NCI-H524 treated with DMSO at 0.1 percent for 48 hours (cell line): ENCODE data around the gene TBCC.
"Not testable (repeated sequence)": the region's sequence is repeated elsewhere in the genome, so short reads cannot be mapped to it uniquely, and the experiment has no call there.

ENCODE experiments used
- DNase-seq: peaks from one replicate; lab custom pipeline; 2025; lab: John Stamatoyannopoulos, UW

TBCC gene, protein sequence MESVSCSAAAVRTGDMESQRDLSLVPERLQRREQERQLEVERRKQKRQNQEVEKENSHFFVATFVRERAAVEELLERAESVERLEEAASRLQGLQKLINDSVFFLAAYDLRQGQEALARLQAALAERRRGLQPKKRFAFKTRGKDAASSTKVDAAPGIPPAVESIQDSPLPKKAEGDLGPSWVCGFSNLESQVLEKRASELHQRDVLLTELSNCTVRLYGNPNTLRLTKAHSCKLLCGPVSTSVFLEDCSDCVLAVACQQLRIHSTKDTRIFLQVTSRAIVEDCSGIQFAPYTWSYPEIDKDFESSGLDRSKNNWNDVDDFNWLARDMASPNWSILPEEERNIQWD

DNA sequence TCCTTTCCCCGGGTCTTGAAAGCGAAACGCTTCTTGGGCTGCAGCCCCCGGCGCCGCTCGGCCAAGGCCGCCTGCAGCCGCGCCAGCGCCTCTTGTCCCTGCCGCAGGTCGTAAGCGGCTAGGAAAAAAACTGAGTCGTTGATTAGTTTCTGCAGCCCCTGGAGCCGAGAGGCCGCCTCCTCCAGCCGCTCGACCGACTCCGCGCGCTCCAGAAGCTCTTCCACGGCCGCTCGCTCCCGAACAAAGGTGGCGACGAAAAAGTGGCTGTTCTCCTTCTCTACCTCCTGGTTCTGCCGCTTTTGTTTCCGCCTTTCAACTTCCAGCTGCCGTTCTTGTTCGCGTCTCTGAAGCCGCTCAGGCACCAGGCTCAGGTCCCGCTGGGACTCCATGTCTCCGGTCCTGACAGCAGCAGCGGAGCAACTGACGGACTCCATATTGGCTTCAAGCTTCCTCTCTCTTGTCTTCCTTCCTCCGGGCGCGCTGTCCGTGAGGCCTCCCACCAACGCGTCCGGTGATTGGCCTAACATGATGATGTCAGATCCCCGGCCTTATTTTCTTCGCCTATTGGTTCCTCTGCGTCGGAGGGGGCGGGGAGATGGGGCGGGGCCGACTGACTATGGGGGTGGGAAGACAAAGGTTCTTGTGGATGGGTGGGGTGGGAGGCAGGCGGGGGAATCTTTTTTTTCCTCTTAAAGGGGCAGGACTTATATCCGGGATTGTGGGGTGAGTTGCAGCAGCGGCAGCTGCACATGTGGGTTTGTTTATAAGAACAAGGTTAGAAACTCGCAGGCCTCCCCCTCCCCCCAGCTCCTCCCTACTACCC lies at the start of gene TBCC:
TBCC (minus strand) TSS at position 464 of the 823 bp plus-strand sequence; CDS start at position 434, 30 bp downstream.
- DNase-seq: peak; percentile 91

DNA sequence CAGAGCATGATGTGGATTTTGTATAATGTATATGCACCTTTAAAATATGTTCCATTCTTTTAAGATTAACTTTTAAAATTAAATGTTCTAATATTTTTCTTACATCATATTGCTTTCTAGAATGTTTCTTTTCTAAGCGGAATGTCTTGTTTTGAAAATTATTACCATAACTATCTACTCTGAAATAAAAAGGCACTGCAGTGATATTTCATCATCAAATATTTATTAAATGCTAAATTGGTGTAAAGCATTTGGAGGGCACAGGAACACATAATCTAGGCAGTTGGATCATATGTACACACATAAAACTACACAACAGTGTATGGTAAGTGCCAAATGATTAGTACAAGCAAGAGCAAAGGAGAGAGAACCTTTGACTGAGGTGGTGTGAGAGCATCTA lies 49.7 kb upstream of the TBCC start:
- DNase-seq: no peak

DNA sequence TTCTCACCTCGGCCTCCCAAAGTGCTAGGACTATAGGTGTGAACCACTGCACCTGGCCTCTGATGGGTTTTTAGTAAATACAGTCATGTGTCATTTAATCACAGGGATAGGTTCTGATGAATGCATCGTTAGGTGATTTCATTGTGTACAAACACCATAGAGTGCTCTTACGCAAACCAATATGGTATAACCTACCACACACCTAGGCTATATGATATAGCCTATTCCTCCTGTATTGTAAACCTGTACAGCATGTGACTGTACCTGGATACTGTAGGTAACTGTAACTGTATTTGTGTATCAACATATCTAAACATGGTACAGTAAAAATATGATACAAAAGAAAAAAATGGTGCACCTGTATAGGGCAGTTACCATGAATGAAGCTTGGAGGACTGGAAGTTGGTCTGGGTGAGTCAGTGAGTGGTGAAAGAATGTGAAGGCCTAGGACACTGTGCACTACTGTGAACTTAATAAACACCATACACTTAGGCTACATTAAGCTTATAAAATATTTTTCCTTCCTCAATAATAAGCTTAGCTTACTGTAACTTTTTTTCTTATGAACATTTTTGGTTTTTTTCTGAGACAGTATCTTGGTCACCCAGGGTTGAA lies 45.9 kb upstream of the TBCC start:
- DNase-seq: no peak

DNA sequence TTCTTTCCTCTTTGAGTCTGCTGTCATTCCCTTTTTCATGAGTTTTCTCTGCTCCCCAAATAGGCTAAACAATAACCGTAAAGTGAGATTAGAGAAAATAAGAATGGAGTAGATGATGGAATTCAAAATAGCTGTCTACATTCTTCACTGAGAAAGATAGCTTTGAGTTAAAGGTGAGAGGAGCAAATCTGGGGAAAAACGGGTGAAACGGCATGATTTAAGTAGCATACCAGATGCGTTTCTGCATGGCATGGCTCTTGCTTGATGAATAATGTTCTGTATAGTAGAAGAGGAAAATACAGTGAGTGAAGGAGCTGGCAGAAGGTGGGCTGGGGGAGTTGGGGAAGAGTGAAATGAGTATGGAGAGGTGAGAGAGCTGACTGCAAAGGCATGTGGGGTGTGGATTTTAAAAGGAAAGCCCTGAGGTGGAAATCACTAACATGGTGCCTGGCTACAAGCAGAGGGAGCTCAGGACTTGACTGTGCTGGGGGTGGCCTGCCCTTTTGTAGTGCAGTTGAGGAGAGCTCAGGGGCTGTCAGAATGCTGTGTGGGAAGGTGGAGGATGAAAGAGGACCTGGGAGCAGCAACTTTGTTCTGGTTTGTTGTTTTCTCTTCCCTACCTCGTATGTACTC lies 44.8 kb upstream of the TBCC start:
- no peak for DNase-seq

DNA sequence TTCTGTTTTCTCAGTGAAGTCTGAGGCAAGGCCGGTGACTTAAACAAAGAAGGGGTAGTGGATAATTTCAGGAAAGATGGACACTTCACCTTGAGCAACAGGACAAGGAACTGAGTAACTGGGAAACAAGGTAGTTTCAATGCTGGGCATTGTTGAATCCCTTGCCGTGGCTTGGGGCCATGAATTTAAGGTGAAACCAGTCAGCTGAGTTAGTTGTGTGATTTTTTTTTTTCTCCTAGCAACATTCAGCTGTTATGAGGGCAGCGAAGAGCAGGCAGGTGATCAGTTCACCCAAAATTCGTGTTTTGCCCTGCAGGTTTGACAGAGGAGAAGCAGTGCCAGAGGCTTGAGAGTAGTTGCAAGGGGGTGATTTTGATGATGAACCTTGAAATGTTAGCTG lies 42.8 kb upstream of the TBCC start:
- DNase-seq: no peak

DNA sequence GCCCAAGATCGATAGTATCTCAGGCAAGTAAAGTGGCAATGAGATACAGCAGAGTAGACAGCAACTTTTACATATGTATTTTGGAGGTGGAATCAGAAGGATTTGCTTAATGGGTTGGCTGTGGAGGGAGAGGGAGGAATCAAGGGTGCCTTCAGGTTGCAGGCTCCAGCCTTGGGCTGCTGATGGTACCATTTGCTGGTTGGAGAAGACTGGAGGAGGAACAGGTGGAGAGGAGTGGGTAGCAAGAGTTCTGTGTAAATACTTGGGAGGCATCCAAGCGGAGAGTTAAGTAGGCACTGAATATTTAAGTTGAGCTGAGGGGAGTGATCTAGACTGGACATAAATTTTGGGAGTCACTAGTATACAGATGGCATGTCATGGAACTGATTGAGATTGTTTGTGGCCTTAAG lies 41.2 kb upstream of the TBCC start:
- DNase-seq: peak; percentile 98

DNA sequence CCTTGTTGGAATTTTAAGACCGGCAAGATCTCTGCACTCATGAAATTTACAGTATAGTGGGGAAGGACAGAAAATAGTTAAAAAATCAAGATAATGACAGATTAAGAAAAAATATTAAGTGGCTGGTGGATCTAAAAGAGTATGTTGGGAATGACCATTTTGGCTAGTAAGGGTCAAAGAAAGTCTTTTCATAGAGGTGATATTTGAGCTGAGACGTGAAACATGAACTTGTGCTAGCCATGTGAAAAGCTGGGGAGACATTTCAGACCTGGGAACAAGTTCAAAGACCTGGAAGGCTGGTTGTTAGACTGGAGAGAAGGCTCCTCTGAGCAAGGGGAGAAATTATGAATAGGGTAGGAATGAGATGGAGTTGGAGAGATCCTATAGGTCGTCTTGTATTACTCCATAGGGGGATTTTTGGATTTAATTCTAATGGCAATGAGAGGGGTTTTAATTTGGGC lies 40.7 kb upstream of the TBCC start:
- DNase-seq: no peak

DNA sequence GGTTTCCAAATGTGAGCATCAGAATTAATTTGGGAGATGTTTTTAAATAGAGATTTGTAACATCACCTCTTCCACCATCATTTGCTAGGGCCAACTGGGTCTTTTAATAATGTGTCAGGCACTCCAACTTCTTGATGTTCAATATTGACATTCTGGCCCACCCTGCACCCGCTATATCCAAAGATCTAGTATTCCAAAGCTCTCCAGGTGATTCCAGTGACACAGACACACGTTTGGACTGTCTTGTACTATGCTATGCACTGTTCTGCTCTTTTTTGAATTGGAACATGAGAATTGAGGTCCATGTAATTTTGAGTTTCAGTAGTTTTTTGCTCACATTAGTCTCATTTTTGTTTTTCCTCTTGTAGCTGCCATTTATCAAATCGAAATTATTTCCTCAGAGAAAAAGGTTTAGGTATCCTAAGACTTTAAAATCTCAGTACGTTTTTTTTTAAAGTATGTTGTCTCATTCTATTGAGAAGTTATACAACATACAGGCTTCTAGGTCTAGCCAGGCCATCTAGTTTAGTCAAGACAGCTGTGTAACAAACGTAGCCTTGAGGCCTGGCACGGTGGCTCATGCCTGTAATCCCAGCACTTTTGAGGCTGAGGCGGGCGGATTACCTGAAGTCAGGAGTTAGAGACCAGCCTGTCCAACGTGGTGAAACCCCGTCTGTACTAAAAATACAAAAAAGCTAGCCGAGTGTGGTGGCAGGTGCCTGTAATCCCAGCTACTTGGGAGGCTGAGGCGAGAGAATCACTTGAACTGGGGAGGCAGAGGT lies 39.0 kb upstream of the TBCC start:
- DNase-seq: no peak

DNA sequence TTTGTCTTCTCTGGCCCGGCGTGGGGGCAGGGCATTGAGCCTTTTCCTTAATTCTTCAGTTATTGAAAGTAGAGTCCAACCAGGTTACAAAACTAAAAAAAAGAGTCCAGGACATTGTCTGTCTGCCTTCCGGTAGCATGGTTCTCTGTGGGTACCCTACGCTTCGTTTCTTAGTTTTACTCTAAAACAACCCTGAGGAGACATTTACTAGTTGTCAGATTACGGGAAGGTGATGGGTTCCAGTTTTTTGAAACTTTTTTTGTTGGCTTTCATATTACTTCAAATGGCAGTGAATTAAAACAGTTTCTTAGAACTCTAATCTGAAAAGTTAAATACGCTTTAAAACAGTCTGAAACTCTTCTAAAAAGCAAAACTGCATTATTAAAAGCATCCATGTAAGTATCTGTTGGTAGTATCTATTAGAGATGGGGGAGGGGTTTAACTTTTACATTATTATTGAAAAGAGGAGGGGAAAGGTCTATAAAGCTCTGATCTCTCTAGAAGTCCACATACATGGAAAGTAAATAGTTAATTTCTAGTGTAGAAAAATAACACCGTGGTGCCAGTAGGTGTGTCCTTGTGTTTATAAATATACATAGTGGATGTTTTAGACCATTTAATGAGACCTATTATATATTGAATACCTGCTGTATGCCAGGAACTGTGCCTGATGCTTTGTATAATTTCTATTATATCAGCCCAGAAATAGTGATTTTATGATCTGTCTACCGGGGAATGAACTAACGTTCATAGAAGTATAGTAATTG lies 38.2 kb upstream of the TBCC start:
- DNase-seq: no peak

DNA sequence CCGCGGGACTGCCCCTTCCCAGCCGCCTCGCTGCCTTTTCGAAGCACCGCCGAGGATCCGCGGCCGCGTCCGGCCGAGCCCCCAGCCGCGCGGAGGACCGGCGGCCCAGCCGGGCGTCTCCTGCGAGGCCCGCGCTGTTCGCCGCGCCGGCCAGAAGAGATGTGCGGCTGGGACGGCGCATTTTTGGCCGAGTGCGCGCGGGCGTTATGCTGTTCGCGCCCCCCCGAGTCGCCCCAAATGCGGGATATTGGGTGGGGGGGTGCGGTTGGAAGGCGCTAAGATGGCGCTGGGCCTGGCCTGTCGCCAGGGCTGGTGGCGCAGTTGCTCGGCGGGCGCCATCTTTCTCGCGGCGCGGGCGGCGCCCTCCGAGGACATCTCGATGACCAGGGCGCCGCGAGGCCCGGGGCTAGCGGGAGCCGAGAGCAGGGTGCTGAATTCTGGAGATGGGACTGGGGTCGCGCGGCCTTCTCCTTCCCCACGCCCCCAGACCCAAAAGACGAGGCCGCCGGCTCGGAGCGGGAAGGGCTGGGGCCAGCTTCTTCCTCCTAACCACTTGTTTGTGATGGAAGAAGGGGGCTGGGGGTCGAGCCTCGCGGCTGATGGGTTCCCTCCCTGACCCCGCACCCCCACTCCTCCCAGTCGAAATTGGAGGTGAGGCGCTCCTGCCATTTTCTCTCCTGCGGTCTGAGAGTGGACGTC lies 37.4 kb upstream of the TBCC start:
- no peak for DNase-seq

DNA sequence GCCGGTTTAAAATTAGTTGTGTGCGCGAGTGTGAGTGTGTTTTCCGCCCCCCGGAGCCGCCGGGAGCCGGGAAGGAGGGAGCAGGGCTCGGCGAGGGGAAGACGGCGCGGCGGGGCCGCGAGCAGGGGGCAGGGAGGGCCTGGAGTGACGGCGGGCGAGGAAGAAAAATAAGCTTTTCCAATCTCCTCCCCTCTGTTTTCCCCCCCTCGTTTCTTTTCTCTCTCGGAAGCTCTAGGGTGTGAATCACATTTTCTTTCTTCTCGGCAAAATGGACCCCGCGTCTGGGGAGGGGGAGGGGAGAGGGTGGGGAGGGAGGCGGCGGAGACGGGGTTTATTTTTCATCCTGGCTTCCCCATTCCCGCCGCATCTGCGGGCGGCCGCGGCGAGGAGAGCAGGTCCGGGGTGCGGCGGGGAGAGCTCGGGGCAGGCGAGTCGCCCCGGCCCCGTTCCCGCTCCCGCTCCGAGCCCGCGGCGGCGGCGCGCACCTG lies 36.8 kb upstream of the TBCC start:
- DNase-seq: no peak

DNA sequence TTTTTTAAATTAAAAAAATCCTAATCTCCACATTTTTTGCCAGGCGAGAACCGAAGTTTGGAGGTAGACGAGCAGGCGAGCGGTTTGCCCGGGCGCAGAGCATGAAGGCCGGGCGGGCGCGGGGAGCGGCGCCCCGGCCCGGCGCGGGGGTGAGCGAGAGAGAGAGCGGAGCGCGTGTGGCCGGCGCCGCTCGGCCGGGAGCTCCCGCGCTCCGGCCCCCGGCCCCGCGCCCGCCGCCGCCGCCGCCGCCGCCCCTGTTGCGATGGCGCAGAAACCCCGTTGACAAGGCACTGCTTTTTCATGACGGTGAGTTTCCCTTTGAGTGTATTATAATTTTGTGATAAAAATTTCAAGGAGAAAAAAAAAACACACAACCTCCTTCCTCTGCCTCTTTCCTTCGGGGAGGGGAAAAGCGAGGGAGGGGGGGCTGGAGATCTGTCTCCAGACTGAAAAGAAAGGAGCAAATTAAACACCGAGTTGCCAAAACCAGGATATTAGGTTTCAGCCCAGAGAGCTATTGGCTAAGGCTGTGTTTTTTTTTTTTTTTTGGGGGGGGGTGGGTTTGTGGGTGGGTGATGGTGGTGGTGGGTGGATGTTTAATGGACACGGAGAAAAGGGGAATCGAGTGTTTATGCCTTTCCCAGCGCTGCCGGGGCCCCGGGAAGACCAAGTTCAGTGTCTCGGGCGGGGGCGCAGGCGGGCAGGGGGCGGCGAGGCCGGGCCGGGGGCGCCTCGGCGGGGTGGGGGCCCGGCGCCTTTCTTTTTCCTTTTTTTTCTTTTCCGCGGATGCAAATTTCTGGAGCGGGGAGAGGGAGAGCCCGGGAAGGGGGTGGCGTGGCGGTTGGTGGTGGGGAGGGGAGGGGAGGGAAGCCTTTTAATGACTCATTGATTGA lies 36.1 kb upstream of the TBCC start, which contains the start of gene BICRAL:
BICRAL (plus strand) TSS at position 257 of the 893 bp plus-strand sequence. CDS start 39,971 bp downstream, outside the sequence.
- DNase-seq: peak; percentile 30

DNA sequence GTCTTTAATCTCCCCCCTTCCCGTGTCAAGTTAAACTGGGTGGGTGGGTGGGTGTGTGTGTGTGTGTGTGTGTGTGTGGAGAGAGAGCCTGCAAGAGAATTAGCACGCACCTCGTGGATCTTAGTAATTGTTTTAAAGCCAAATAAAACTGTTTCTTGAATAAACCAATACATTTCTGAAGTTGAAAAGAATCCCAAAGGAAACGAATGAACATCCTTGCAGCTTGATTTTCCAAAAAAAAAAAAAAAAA lies 35.6 kb upstream of the TBCC start:
- no peak for DNase-seq

DNA sequence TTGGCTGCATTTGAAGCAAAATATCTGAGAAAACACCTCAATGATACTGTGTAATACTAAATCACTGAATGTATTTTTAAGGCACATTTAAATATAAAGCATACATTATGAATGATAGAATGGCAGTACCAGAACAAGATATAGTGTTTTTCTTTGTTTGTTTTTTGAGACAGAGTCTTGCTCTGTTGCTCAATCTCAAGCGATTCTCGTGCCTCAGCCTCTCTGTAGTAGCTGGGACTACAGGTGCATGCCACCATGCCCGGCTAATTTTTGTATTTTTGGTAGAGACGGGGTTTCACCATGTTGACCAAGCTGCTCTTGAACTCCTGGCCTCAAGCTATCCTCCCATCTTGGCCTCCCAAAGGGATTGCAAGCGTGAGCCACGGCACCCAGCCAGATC lies 33.6 kb upstream of the TBCC start:
- DNase-seq: no peak

DNA sequence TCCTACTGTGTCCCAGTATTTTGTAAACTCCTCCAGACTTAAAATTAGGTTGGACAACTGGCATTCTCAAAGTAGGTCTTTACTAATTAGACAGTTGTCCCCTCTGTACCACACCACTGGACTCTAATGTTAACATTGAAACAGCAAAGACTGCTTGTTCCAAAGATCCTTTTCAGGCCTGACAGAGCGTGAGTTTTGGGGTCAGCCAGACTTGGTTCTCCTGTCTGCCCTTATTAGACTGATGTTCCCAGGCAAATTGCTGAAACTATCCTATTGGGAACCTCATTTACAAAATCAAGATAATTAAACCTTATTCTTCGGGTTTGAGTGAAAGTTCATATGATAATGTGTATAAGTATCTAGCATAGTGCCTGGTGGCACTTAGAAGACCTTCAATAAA lies 32.2 kb upstream of the TBCC start:
- DNase-seq: no peak

DNA sequence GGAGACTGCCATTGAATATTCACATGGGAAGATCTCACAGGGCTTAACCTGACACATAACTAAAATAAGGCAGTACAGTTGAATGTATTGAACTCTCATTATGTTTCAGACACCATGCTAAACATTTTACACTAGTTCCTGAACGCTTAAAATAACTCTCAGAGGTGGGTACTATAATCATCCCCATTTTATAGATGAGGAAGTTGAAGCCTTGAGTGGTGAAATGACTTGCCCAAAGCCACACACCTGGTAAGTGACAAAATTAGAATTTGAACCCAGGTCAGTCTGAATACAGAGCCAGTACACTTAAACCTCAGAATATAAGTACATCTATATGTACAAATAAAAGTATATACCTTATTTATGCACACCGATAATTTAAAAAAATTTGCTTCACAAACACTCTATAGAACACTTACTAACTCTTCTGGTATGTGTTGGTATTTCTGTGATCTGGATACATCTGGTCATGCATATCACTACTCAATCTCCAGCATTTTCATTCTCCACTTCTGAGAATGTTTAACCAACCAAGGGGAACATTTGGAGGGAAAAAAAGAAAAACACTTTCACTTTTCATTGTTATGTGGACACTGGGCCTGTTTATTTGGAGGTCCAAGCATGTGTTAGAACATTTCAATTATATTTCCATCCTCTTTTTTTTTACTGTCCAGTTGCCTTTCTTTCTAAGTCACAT lies 31.4 kb upstream of the TBCC start:
- DNase-seq: no peak

DNA sequence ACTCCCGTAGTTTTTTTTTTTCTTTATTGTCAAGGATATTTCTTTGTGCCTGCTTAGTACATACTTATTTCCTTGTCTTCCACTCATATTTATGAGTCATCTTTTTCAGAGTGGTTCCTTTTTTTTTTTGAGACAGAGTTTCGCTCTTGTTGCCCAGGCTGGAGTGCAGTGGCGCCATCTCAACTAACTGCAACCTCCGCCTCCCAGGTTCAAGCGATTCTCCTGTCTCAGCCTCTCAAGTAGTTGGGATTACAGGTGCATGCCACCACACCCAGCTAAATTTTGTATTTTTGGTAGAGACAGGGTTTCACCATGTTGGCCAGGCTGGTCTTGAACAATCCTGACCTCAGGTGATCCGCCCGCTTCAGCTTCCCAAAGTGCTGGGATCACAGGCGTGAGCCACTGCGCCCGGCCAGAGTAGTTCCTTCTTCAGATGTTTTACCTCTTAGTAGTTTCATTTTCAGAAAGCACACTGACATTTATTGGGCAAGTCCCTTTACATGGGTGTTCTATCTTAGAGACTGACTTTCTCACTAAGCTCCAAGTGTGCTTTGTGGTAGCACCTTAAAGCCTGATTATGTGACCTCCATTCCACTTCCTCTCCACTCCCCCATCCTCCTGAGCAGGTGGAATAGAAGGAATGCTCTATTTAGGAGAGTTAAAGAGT lies 29.1 kb upstream of the TBCC start:
- DNase-seq: not testable (repeated sequence)

DNA sequence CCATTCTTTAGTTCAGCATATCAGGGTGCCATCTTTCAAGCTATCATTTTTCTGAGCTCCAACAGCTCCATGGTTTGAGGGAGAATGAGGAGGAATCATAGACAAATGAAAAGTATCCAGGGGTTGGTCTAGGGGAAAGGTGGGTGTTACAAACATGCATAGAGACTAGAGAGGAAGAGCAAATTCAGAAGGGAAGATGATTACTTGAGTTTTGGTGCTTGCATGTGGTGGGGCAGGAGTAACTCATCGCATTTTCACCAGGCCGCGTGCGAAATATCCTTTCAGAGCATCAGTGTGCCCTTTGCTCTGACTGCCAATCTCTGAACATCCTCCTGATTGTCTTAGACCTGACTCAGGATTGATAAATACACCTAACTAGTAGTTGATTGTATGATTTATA lies 28.3 kb upstream of the TBCC start:
- DNase-seq: no peak
